ENCODE results near the gene SKIC3.

SKIC3 gene

DNA sequence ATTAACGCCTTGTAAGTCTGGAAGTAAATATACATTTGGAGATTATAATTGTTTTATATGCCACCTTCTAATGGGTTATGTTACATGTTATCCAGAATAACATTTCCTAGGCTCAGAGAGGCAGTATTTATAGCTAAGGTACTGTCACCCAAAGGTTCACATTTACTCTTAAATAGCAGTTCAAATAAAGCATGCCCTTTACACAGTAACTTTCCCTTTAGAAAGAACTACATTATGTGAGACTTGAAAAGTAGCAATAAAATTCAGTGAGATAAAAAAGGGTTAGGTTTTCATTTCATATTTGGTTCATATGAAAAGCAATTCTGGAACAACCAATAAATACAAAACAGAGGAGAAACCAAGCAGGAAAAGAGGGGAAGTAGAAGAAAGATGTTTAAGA is 35.1 kb downstream of the SKIC3 start:
- Histone ChIP-seq H2BK5ac (ENCODE audit: low read length) (no peak overlapping the region), H3K23ac (ENCODE audit: low read depth, low read length, poor library complexity) (no peak overlapping the region), H4K91ac (ENCODE audit: low read depth, low read length, poor library complexity) (no peak overlapping the region), H3K9ac (ENCODE audit: low read depth, low read length, poor library complexity) (no peak overlapping the region), H2BK15ac (ENCODE audit: low read length) (no peak overlapping the region), H3K14ac (ENCODE audit: low read length) (no peak overlapping the region), H3K18ac (ENCODE audit: low read length) (no peak overlapping the region), H3K4me3 (ENCODE audit: low read length in 2 of 2) (no peak overlapping the region), H3K4me2 (ENCODE audit: insufficient read depth, low read length, poor library complexity, severe bottlenecking) (no peak overlapping the region), H2AFZ (ENCODE audit: low read length) (no peak overlapping the region), H2BK120ac (ENCODE audit: low read depth, low read length) (no peak overlapping the region), H3K9me3 (replicated peaks in 1 of 2; ENCODE audit: control insufficient read depth in 2 of 2, insufficient read depth in 1 of 2, low read depth in 1 of 2, low read length in 2 of 2) (no peaks in the 10 kb centered on the region), H3K36me3 (replicated peaks in 1 of 2; ENCODE audit: control insufficient read depth in 2 of 2, insufficient read depth in 2 of 2, low read length in 2 of 2) (peaks cover 3 to 99% of the 10 kb centered on the region in 2 donors), H3K4ac (ENCODE audit: low read length) (no peak overlapping the region), H2AK5ac (ENCODE audit: low read depth, low read length) (no peak overlapping the region), H3K27ac (replicated peaks; ENCODE audit: low read length) (no peak overlapping the region), H3K27me3 (ENCODE audit: control insufficient read depth in 3 of 3, insufficient read depth in 3 of 3, low read depth in 1 of 3, low read length in 3 of 3) (no peaks in the 10 kb centered on the region), H4K8ac (ENCODE audit: low read depth, low read length) (no peak overlapping the region), H2BK12ac (ENCODE audit: low read length) (no peak overlapping the region), H3K4me1 (ENCODE audit: control insufficient read depth in 2 of 2, insufficient read depth in 1 of 2, low read depth in 1 of 2, low read length in 2 of 2) (no peaks in the 10 kb centered on the region), H3K79me1 (ENCODE audit: low read depth, low read length) (no peaks in the 10 kb centered on the region)
- WGBS, 2 donors (ENCODE audit: extremely low coverage in 2 of 2, insufficient read length in 2 of 2, insufficient replicate concordance in 1 of 2): no CpG with 5 or more reads among the region's 1 CpG
- no peak for DNase-seq (ENCODE audit: low spot score)

DNA sequence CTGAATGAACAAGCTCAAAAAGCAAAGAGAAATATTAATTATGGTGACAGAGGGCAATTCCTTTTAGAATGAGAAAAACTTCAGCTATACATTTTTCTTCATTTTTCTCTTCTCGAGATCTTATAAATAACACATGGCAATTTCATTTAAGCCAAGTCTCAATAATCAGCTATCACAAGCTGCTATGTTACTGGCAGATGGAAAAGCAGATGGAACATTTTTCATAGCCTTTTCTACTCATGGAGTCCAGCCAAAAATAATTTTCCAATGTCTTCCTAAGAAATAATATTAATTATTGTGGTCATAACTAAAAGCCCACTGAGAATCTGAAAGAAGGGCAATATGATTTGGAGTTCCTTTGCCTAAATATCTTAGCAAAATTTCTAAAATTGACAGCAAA is 35.6 kb downstream of the SKIC3 start:
- Histone ChIP-seq H3K4me2 (ENCODE audit: insufficient read depth, low read length, poor library complexity, severe bottlenecking) (no peak overlapping the region), H2BK5ac (ENCODE audit: low read length) (no peak overlapping the region), H3K4me1 (ENCODE audit: control insufficient read depth in 2 of 2, insufficient read depth in 1 of 2, low read depth in 1 of 2, low read length in 2 of 2) (no peaks in the 10 kb centered on the region), H2AFZ (ENCODE audit: low read length) (no peak overlapping the region), H3K36me3 (replicated peaks in 1 of 2; ENCODE audit: control insufficient read depth in 2 of 2, insufficient read depth in 2 of 2, low read length in 2 of 2) (peaks cover 3 to 99% of the 10 kb centered on the region in 2 donors), H2BK120ac (ENCODE audit: low read depth, low read length) (no peak overlapping the region), H3K9me3 (replicated peaks in 1 of 2; ENCODE audit: control insufficient read depth in 2 of 2, insufficient read depth in 1 of 2, low read depth in 1 of 2, low read length in 2 of 2) (no peaks in the 10 kb centered on the region), H2BK15ac (ENCODE audit: low read length) (no peak overlapping the region), H3K79me1 (ENCODE audit: low read depth, low read length) (no peaks in the 10 kb centered on the region), H3K23ac (ENCODE audit: low read depth, low read length, poor library complexity) (no peak overlapping the region), H4K91ac (ENCODE audit: low read depth, low read length, poor library complexity) (no peak overlapping the region), H3K9ac (ENCODE audit: low read depth, low read length, poor library complexity) (no peak overlapping the region), H3K4me3 (ENCODE audit: low read length in 2 of 2) (no peak overlapping the region), H2BK12ac (ENCODE audit: low read length) (no peak overlapping the region), H3K4ac (ENCODE audit: low read length) (no peak overlapping the region), H2AK5ac (ENCODE audit: low read depth, low read length) (no peak overlapping the region), H3K18ac (ENCODE audit: low read length) (no peak overlapping the region), H3K27ac (replicated peaks; ENCODE audit: low read length) (no peak overlapping the region), H3K27me3 (ENCODE audit: control insufficient read depth in 3 of 3, insufficient read depth in 3 of 3, low read depth in 1 of 3, low read length in 3 of 3) (no peaks in the 10 kb centered on the region), H3K14ac (ENCODE audit: low read length) (no peak overlapping the region), H4K8ac (ENCODE audit: low read depth, low read length) (no peak overlapping the region)
- WGBS, 2 donors (ENCODE audit: extremely low coverage in 2 of 2, insufficient read length in 2 of 2, insufficient replicate concordance in 1 of 2): no CpG with 5 or more reads among the region's 1 CpG
- no peak for DNase-seq (ENCODE audit: low spot score)

GRCh38 chr5:95518417-95518816 is 36.4 kb downstream of the SKIC3 start:
- no CpG with 5 or more reads among the region's 2 CpGs for WGBS, 2 donors (ENCODE audit: extremely low coverage in 2 of 2, insufficient read length in 2 of 2, insufficient replicate concordance in 1 of 2)
- no peaks in the 10 kb centered on the region for H3K27me3 ChIP-seq (ENCODE audit: control insufficient read depth in 3 of 3, insufficient read depth in 3 of 3, low read depth in 1 of 3, low read length in 3 of 3)
- no peak for DNase-seq (ENCODE audit: low spot score)

GRCh38 chr5:95511606-95512005 is 43.2 kb downstream of the SKIC3 start:
- H4K8ac ChIP-seq (ENCODE audit: low read depth, low read length): no peak overlapping the region
- no peak overlapping the region for H3K4me3 ChIP-seq (ENCODE audit: low read length in 2 of 2)
- H3K18ac ChIP-seq (ENCODE audit: low read length): no peak overlapping the region
- no peak overlapping the region for H3K23ac ChIP-seq (ENCODE audit: low read depth, low read length, poor library complexity)
- H2BK15ac ChIP-seq (ENCODE audit: low read length): no peak overlapping the region
- no peak overlapping the region for H2BK12ac ChIP-seq (ENCODE audit: low read length)
- no peak overlapping the region for H2AK5ac ChIP-seq (ENCODE audit: low read depth, low read length)
- no peak overlapping the region for H3K14ac ChIP-seq (ENCODE audit: low read length)
- H2AFZ ChIP-seq (ENCODE audit: low read length): no peak overlapping the region
- H2BK5ac ChIP-seq (ENCODE audit: low read length): no peak overlapping the region
- H3K4me2 ChIP-seq (ENCODE audit: insufficient read depth, low read length, poor library complexity, severe bottlenecking): no peak overlapping the region
- H3K27me3 ChIP-seq (ENCODE audit: control insufficient read depth in 3 of 3, insufficient read depth in 3 of 3, low read depth in 1 of 3, low read length in 3 of 3): no peaks in the 10 kb centered on the region
- H3K27ac ChIP-seq (replicated peaks; ENCODE audit: low read length): no peak overlapping the region
- no CpG with 5 or more reads among the region's 1 CpG for WGBS, 2 donors (ENCODE audit: extremely low coverage in 2 of 2, insufficient read length in 2 of 2, insufficient replicate concordance in 1 of 2)
- no peaks in the 10 kb centered on the region for H3K4me1 ChIP-seq (ENCODE audit: control insufficient read depth in 2 of 2, insufficient read depth in 1 of 2, low read depth in 1 of 2, low read length in 2 of 2)
- H3K4ac ChIP-seq (ENCODE audit: low read length): no peak overlapping the region
- no peaks in the 10 kb centered on the region for H3K79me1 ChIP-seq (ENCODE audit: low read depth, low read length)
- H3K9ac ChIP-seq (ENCODE audit: low read depth, low read length, poor library complexity): no peak overlapping the region
- no peak overlapping the region for H4K91ac ChIP-seq (ENCODE audit: low read depth, low read length, poor library complexity)
- H2BK120ac ChIP-seq (ENCODE audit: low read depth, low read length): no peak overlapping the region
- H3K9me3 ChIP-seq (replicated peaks in 1 of 2; ENCODE audit: control insufficient read depth in 2 of 2, insufficient read depth in 1 of 2, low read depth in 1 of 2, low read length in 2 of 2): no peaks in the 10 kb centered on the region
- H3K36me3 ChIP-seq (replicated peaks in 1 of 2; ENCODE audit: control insufficient read depth in 2 of 2, insufficient read depth in 2 of 2, low read length in 2 of 2): peaks cover 11 to 98% of the 10 kb centered on the region in 2 donors
- no peak for DNase-seq (ENCODE audit: low spot score)

More at GRCh38 chr5:95518417-95518816, 36.4 kb downstream of the SKIC3 start:
- no peak overlapping the region for H3K4me2 ChIP-seq (ENCODE audit: insufficient read depth, low read length, poor library complexity, severe bottlenecking)
- H3K4me1 ChIP-seq (ENCODE audit: control insufficient read depth in 2 of 2, insufficient read depth in 1 of 2, low read depth in 1 of 2, low read length in 2 of 2): no peaks in the 10 kb centered on the region
- no peak overlapping the region for H3K14ac ChIP-seq (ENCODE audit: low read length)
- H2BK5ac ChIP-seq (ENCODE audit: low read length): no peak overlapping the region
- H3K4ac ChIP-seq (ENCODE audit: low read length): no peak overlapping the region
- H4K8ac ChIP-seq (ENCODE audit: low read depth, low read length): no peak overlapping the region
- peaks cover 3 to 99% of the 10 kb centered on the region in 2 donors for H3K36me3 ChIP-seq (replicated peaks in 1 of 2; ENCODE audit: control insufficient read depth in 2 of 2, insufficient read depth in 2 of 2, low read length in 2 of 2)
- no peak overlapping the region for H2AK5ac ChIP-seq (ENCODE audit: low read depth, low read length)
- H3K23ac ChIP-seq (ENCODE audit: low read depth, low read length, poor library complexity): no peak overlapping the region
- H2AFZ ChIP-seq (ENCODE audit: low read length): no peak overlapping the region
- H2BK15ac ChIP-seq (ENCODE audit: low read length): no peak overlapping the region
- H3K18ac ChIP-seq (ENCODE audit: low read length): no peak overlapping the region
- H3K79me1 ChIP-seq (ENCODE audit: low read depth, low read length): no peaks in the 10 kb centered on the region
- H3K4me3 ChIP-seq (ENCODE audit: low read length in 2 of 2): no peak overlapping the region
- H3K9ac ChIP-seq (ENCODE audit: low read depth, low read length, poor library complexity): no peak overlapping the region
- H2BK120ac ChIP-seq (ENCODE audit: low read depth, low read length): no peak overlapping the region
- H4K91ac ChIP-seq (ENCODE audit: low read depth, low read length, poor library complexity): no peak overlapping the region
- no peaks in the 10 kb centered on the region for H3K9me3 ChIP-seq (replicated peaks in 1 of 2; ENCODE audit: control insufficient read depth in 2 of 2, insufficient read depth in 1 of 2, low read depth in 1 of 2, low read length in 2 of 2)
- no peak overlapping the region for H2BK12ac ChIP-seq (ENCODE audit: low read length)
- no peak overlapping the region for H3K27ac ChIP-seq (replicated peaks; ENCODE audit: low read length)
